Measurements from ENCODE around the gene RASAL2.
A peak's percentile ranks its signal among the peaks of the same experiment; 100 is the strongest.
"Not testable (repeated sequence)": the region's sequence is repeated elsewhere in the genome, so short reads cannot be mapped to it uniquely, and the experiment has no call there.

The RASAL2 gene

GRCh38 chr1:178119628-178120027 is 25.7 kb downstream of the RASAL2 start:
- TF ChIP-seq POLR2A (IDR thresholded peaks at IDR 0.05; ENCODE audit: low read depth, low read length) = no peak
- DNase-seq (ENCODE audit: insufficient read length, low spot score) = no peak
- no peak for FAIRE-seq

- FAIRE-seq (no peak), DNase-seq (ENCODE audit: insufficient read length, low spot score) (no peak)
- TF ChIP-seq POLR2A (IDR thresholded peaks at IDR 0.05; ENCODE audit: low read depth, low read length) = no peak
These were observed 26.2 kb downstream of the RASAL2 start for GRCh38 chr1:178120088-178120487.

- not testable (repeated sequence) for FAIRE-seq; DNase-seq (ENCODE audit: insufficient read length, low spot score)
These were observed 26.7 kb downstream of the RASAL2 start for GRCh38 chr1:178120520-178121052.

GRCh38 chr1:178121883-178122282 is 28.0 kb downstream of the RASAL2 start:
- TF ChIP-seq POLR2A (IDR thresholded peaks at IDR 0.05; ENCODE audit: low read depth, low read length) = no peak
- FAIRE-seq = peak; percentile 15
- DNase-seq (ENCODE audit: insufficient read length, low spot score) = no peak

- TF ChIP-seq POLR2A (IDR thresholded peaks at IDR 0.05; ENCODE audit: low read depth, low read length) = no peak
- DNase-seq (ENCODE audit: insufficient read length, low spot score) (no peak), FAIRE-seq (no peak)
These were observed 28.4 kb downstream of the RASAL2 start for GRCh38 chr1:178122283-178122682.

- TF ChIP-seq POLR2A (IDR thresholded peaks at IDR 0.05; ENCODE audit: low read depth, low read length) = no peak
- DNase-seq (ENCODE audit: insufficient read length, low spot score) (no peak), FAIRE-seq (no peak)
These were observed 30.2 kb downstream of the RASAL2 start for GRCh38 chr1:178124115-178124514.

GRCh38 chr1:178126261-178126660 is 32.4 kb downstream of the RASAL2 start:
- FAIRE-seq (no peak), DNase-seq (ENCODE audit: insufficient read length, low spot score) (no peak)
- TF ChIP-seq POLR2A (IDR thresholded peaks at IDR 0.05; ENCODE audit: low read depth, low read length) = no peak

GRCh38 chr1:178126741-178127185 is 32.9 kb downstream of the RASAL2 start:
- no peak for DNase-seq (ENCODE audit: insufficient read length, low spot score)
- peak; percentile 100 for FAIRE-seq
- no peak for TF ChIP-seq POLR2A (IDR thresholded peaks at IDR 0.05; ENCODE audit: low read depth, low read length)

GRCh38 chr1:178127482-178128191 is 33.7 kb downstream of the RASAL2 start:
- DNase-seq (ENCODE audit: insufficient read length, low spot score) = no peak
- peak; percentile 68 for FAIRE-seq
- no peak for TF ChIP-seq POLR2A (IDR thresholded peaks at IDR 0.05; ENCODE audit: low read depth, low read length)

- DNase-seq (ENCODE audit: insufficient read length, low spot score) (no peak), FAIRE-seq (no peak)
- TF ChIP-seq POLR2A (IDR thresholded peaks at IDR 0.05; ENCODE audit: low read depth, low read length) = no peak
These were observed 39.5 kb downstream of the RASAL2 start for GRCh38 chr1:178133239-178133989.

- TF ChIP-seq POLR2A (IDR thresholded peaks at IDR 0.05; ENCODE audit: low read depth, low read length) = no peak
- DNase-seq (ENCODE audit: insufficient read length, low spot score) = no peak
- FAIRE-seq = peak; percentile 84
These were observed 40.2 kb downstream of the RASAL2 start for GRCh38 chr1:178134061-178134460.

GRCh38 chr1:178137238-178137637 is 43.3 kb downstream of the RASAL2 start:
- no peak for TF ChIP-seq POLR2A (IDR thresholded peaks at IDR 0.05; ENCODE audit: low read depth, low read length)
- no peak for DNase-seq (ENCODE audit: insufficient read length, low spot score)
- no peak for FAIRE-seq

GRCh38 chr1:178142806-178143205 is 48.9 kb downstream of the RASAL2 start:
- FAIRE-seq (no peak), DNase-seq (ENCODE audit: insufficient read length, low spot score) (no peak)
- no peak for TF ChIP-seq POLR2A (IDR thresholded peaks at IDR 0.05; ENCODE audit: low read depth, low read length)

Data from H54 (cell line).